Erythroblast (primary cell): Measurements from ENCODE around the gene GRWD1.

Experiments used
- GATA1 ChIP-seq: IDR thresholded peaks from 2 replicates; pipeline ENCODE4 v1.6.1; 2011; ENCODE audit warnings: low read depth, mild to moderate bottlenecking, control low read depth, low read length, moderate library complexity
- POLR2A ChIP-seq: IDR thresholded peaks from 2 replicates; pipeline ENCODE4 v1.6.1; 2011; ENCODE audit warnings: mild to moderate bottlenecking, low read length

GRCh38 chr19:48401287-48401686, 44.5 kb upstream of the GRWD1 start:
- TF ChIP-seq POLR2A (no peak), GATA1 (no peak)
